Measurements from ENCODE around the gene ABRACL.

DNA sequence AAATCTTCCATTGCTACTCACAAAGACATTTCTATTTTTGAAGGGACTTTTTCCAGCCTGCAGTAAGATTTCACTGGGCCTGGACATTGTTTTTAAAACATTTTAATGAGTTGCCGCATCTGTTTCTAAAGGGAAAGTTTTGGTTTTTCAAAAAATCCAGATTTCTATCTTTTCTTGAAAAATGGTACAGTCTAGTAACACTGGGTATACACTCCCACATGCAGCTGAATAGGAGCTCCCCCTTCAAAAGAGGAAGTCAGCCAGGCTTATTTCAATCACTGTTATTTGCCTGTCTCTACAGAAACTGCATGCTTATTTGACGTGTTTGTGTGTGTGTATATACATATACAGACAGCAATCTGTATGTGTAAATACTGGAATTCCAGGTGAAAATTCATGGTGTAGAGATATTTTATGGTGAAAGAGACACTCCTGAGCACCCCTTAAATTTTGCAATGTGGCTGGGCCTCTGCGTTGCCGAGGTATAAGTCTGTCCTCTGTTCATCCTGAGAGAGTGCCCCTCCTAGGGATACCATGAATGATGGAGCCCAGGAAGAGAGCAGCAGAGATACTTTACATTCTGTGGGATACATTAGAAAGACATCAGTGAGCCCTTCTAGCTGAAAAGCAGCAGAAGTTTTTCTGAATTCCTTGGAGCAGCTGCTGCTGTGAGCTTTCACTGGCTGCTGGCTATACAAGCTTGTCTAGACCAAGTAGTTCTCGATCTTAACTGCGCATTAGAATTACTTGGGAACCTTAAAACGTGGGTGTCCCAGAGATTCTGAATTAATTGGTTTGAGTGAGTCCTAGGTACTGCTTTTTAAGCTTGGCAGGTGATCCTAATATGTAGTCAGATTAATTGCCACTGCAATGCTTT lies 12.0 kb upstream of the ABRACL start:
- TF ChIP-seq POLR2A (IDR thresholded peaks at IDR 0.05; ENCODE audit: low read length) (no peak), GATA1 (IDR thresholded peaks at IDR 0.05; ENCODE audit: low read depth, low read length) (no peak)
